ENCODE measurements around the gene GPX4. TPM values are rescaled to one million over a fixed set of nuclear protein-coding genes. Genes with fewer than 3 reads are reported as not detected.
A peak's percentile ranks its signal among the peaks of the same experiment; 100 is the strongest.

GPX4 gene
- total and polyA plus RNA-seq, 5 donors, result 300 to 713 (median 371) TPM

DNA sequence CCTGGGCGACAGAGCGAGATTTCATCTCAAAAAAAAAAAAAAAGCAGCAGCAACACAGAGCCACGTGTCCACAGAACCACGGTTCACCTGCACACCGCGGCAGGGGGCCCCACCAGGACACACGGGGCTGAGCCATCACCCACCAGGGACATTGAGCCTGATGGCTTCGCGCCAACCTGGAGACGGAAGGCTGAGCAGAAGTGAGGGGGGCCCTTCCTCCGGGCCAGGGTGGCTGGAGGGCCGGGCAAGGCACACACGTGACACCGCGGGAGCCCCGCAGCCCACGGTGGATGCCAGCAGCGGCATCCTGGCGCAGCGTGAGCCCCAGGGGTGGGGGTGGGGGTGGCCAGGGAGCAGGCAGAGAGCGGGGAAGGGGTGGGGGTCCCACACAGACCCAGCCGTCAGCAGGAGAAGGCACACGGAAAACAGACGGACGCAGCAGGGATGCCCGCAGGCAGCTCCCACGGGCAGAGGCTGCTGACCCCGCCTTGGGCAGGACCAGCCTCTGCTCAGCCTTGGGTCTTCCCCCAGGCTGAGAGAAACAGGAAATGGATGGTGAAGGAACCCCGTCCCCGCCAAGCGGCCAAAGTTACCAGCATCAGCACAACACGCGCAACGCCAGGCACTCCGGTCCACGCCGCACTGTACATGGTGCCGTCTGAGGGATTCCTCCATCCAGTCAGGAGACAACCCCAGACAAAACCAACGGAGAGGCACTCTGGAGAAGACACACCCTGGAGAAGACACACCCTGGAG is 36.7 kb downstream of the GPX4 start:
- DNase-seq (peak in 2 of 3 donors; percentile 64 to 65), ATAC-seq (peak in 1 of 2 donors; percentile 12)
- intact Hi-C loops (cut with DNase I), result no loop called here
- 92% methylated on average over 39 of the region's 39 CpGs for WGBS
- Histone ChIP-seq H3K4me1 (ENCODE audit: control insufficient read depth, insufficient read depth, low read length) (no peaks in the 10 kb centered on the region), H3K4me3 (ENCODE audit: low read length) (no peak overlapping the region), H3K9me3 (ENCODE audit: control insufficient read depth, low read length) (no peaks in the 10 kb centered on the region), H3K27me3 (ENCODE audit: control insufficient read depth, insufficient read depth) (no peaks in the 10 kb centered on the region), H3K27ac (ENCODE audit: low read length) (no peak overlapping the region)

DNA sequence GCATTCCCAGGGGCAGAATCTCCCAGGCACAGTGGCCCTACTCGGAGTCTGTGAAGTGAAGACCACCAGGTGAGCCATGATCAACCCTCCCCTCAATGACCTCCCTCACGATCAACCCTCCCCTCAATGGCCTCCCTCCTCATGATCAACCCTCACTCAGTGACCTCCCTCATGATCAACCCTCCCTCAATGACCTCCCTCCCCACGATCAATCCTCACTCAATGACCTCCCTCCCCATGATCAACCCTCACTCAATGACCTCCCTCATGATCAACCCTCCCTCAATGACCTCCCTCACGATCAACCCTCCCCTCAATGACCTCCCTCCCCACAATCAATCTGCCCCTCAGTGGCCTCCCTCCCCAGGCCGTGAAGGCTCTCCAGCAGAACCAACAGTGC is 38.1 kb downstream of the GPX4 start:
- 89% methylated on average over 5 of the region's 5 CpGs for WGBS
- peak; percentile 62 to 66 for ATAC-seq
- intact Hi-C loops (cut with DNase I), result no loop called here
- no peaks in the 10 kb centered on the region for H3K4me1 ChIP-seq (ENCODE audit: control insufficient read depth, insufficient read depth, low read length)
- no peak overlapping the region for H3K4me3 ChIP-seq (ENCODE audit: low read length)
- no peak overlapping the region for H3K27ac ChIP-seq (ENCODE audit: low read length)
- DNase-seq, result no peak
- H3K9me3 ChIP-seq (ENCODE audit: control insufficient read depth, low read length), result no peaks in the 10 kb centered on the region
- no peaks in the 10 kb centered on the region for H3K27me3 ChIP-seq (ENCODE audit: control insufficient read depth, insufficient read depth)

- Histone ChIP-seq H3K4me1 (ENCODE audit: control insufficient read depth, insufficient read depth, low read length) (no peaks in the 10 kb centered on the region), H3K4me3 (ENCODE audit: low read length) (no peak overlapping the region), H3K27me3 (ENCODE audit: control insufficient read depth, insufficient read depth) (no peaks in the 10 kb centered on the region), H3K27ac (ENCODE audit: low read length) (no peak overlapping the region), H3K9me3 (ENCODE audit: control insufficient read depth, low read length) (no peaks in the 10 kb centered on the region)
- DNase-seq, result peak in 1 of 3 donors; percentile 52
- intact Hi-C loops (cut with DNase I), result no loop called here
- no peak for ATAC-seq
- WGBS, result 97% methylated on average over 33 of the region's 33 CpGs
These were observed 40.1 kb downstream of the GPX4 start for GRCh38 chr19:1143828-1144399.

GRCh38 chr19:1144741-1145140 is 40.9 kb downstream of the GPX4 start:
- ATAC-seq, result no peak
- 100% methylated on average over 1 of the region's 1 CpG for WGBS
- Histone ChIP-seq H3K9me3 (ENCODE audit: control insufficient read depth, low read length) (no peaks in the 10 kb centered on the region), H3K27ac (ENCODE audit: low read length) (no peak overlapping the region), H3K4me1 (ENCODE audit: control insufficient read depth, insufficient read depth, low read length) (no peaks in the 10 kb centered on the region), H3K27me3 (ENCODE audit: control insufficient read depth, insufficient read depth) (no peaks in the 10 kb centered on the region), H3K4me3 (ENCODE audit: low read length) (no peak overlapping the region)
- DNase-seq, result no peak
- intact Hi-C loops (cut with DNase I), result no loop called here

DNA sequence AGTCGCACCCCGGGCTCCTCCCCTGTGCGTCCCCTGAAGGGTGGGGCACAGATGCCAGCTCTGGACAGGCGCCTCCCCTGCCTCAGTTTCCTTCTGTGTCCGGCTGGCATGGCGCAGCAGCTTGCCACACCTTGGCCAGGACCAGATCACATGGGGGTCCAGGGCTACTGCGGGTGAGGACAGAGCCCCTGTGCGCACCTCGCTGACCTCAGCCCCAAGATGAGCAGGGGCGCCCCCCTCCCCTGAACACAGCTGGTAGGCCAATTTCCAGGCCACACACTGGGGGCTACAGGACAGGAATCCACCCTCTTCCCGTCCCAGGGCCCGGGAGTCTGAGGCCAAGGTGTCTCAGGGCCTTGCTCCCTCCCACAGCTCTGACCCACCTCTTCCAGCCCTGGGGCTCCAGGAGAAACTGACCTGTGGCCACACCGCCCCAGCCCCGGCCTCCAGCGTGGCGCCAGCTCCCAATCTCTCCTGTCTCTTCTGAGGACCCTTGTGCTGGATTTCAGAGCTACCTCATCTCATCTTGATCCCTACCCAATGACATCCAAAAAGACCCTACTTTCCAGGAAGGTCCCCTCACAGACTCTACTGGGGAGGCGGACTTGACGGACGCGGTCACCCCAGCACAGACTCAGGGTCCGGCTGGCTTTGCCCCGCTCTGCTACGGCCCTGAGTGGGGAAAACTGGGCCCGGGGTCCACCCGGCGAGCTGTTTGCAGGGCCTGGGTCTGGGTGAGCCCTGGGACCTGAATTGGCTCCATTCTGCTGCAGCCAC is 42.0 kb downstream of the GPX4 start:
- 95% methylated on average over 26 of the region's 26 CpGs for WGBS
- Histone ChIP-seq H3K4me1 (ENCODE audit: control insufficient read depth, insufficient read depth, low read length) (peaks cover 2% of the 10 kb centered on the region), H3K9me3 (ENCODE audit: control insufficient read depth, low read length) (no peaks in the 10 kb centered on the region), H3K4me3 (ENCODE audit: low read length) (no peak overlapping the region), H3K27me3 (ENCODE audit: control insufficient read depth, insufficient read depth) (no peaks in the 10 kb centered on the region), H3K27ac (ENCODE audit: low read length) (no peak overlapping the region)
- intact Hi-C loops (cut with DNase I), result no loop called here
- DNase-seq (no peak), ATAC-seq (no peak)

- no peak overlapping the region for H3K27ac ChIP-seq (ENCODE audit: low read length)
- 90% methylated on average over 13 of the region's 13 CpGs for WGBS
- peaks cover 5% of the 10 kb centered on the region for H3K4me1 ChIP-seq (ENCODE audit: control insufficient read depth, insufficient read depth, low read length)
- no peak overlapping the region for H3K4me3 ChIP-seq (ENCODE audit: low read length)
- DNase-seq (no peak), ATAC-seq (no peak)
- H3K27me3 ChIP-seq (ENCODE audit: control insufficient read depth, insufficient read depth), result no peaks in the 10 kb centered on the region
- intact Hi-C loops (cut with DNase I), result no loop called here
- no peaks in the 10 kb centered on the region for H3K9me3 ChIP-seq (ENCODE audit: control insufficient read depth, low read length)
These were observed 42.6 kb downstream of the GPX4 start for GRCh38 chr19:1146412-1146699.

GRCh38 chr19:1146858-1147780 is 43.3 kb downstream of the GPX4 start:
- no peaks in the 10 kb centered on the region for H3K9me3 ChIP-seq (ENCODE audit: control insufficient read depth, low read length)
- intact Hi-C loops (cut with DNase I), result no loop called here
- 86% methylated on average over 38 of the region's 38 CpGs for WGBS
- DNase-seq (no peak), ATAC-seq (no peak)
- H3K27ac ChIP-seq (ENCODE audit: low read length), result no peak overlapping the region
- H3K4me1 ChIP-seq (ENCODE audit: control insufficient read depth, insufficient read depth, low read length), result peaks cover 8% of the 10 kb centered on the region
- H3K27me3 ChIP-seq (ENCODE audit: control insufficient read depth, insufficient read depth), result no peaks in the 10 kb centered on the region
- no peak overlapping the region for H3K4me3 ChIP-seq (ENCODE audit: low read length)

DNA sequence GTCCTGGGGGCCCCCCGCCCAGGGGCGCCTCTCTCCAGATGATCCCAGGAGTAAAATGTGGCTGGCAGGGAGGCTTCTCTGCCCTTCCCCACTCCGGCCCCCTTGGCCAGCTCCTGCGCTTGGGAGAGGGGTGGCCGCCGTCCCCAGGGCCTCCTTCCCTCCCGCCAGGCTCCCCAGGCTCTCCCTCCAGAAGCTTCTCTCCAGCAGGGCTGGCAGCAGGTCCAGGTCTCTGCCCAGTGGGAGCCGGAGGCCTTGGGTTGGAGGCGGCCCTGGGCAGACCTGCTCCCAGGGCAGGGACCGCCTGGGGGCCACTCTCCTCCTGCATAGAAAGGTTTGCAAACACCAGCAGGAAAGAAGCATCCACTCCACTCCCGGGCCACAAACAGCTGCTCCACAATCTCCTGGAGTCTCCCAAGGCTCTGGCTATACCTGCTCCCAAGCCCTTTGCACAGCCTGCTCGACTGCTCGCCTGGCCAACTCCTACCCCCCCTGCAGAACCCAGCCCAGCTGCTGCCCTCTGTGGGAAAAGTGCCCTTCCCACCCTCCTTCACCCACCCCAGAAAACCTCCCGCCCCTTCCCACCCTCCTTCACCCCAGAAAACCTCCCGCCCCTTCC is 44.2 kb downstream of the GPX4 start:
- Histone ChIP-seq H3K9me3 (ENCODE audit: control insufficient read depth, low read length) (no peaks in the 10 kb centered on the region), H3K27ac (ENCODE audit: low read length) (no peak overlapping the region), H3K4me1 (ENCODE audit: control insufficient read depth, insufficient read depth, low read length) (peaks cover 10% of the 10 kb centered on the region), H3K27me3 (ENCODE audit: control insufficient read depth, insufficient read depth) (no peaks in the 10 kb centered on the region), H3K4me3 (ENCODE audit: low read length) (no peak overlapping the region)
- ATAC-seq (no peak), DNase-seq (no peak)
- intact Hi-C loops (cut with DNase I), result no loop called here
- 90% methylated on average over 15 of the region's 15 CpGs for WGBS

GRCh38 chr19:1149259-1150045 is 45.7 kb downstream of the GPX4 start:
- H3K9me3 ChIP-seq (ENCODE audit: control insufficient read depth, low read length), result no peaks in the 10 kb centered on the region
- no peak overlapping the region for H3K4me3 ChIP-seq (ENCODE audit: low read length)
- DNase-seq, result peak in 1 of 3 donors; percentile 56
- no peaks in the 10 kb centered on the region for H3K27me3 ChIP-seq (ENCODE audit: control insufficient read depth, insufficient read depth)
- no peak for ATAC-seq
- 96% methylated on average over 39 of the region's 39 CpGs for WGBS
- peaks cover 11% of the 10 kb centered on the region for H3K4me1 ChIP-seq (ENCODE audit: control insufficient read depth, insufficient read depth, low read length)
- intact Hi-C loops (cut with DNase I), result no loop called here
- no peak overlapping the region for H3K27ac ChIP-seq (ENCODE audit: low read length)

Data from right cardiac atrium (tissue), 5 donors.